PC-3 (cell line): ENCODE measurements around the gene CDKN2B-AS1. TPM values are rescaled to one million over a fixed set of nuclear protein-coding genes. Genes with fewer than 3 reads are reported as not detected.

Source experiments
- ATAC-seq: fragments of 200-7000 bp; cut with Tn5 transposase; 2 replicates; pipeline ENCODE4 v1.9.1; 2020; ENCODE audit warnings: mild to moderate bottlenecking, moderate library complexity
- BruUV-seq: library from RNA; stranded (reverse); fragments of 400-500 nt; replicated peaks from 2 replicates; lab custom pipeline; 2021; lab: Mats Ljungman, UMichigan
- CTCF ChIA-PET: fragments of 300-600 bp; sonication (Branson Sonifier 250); formaldehyde crosslinking; loops from one replicate; lab custom pipeline; 2022; ENCODE audit warnings: antibody characterized with exemption; lab: Charles Lee
- POLR2A ChIA-PET: fragments of 300-600 bp; sonication (Branson Sonifier 250); formaldehyde crosslinking; loops from one replicate; lab custom pipeline; 2022; ENCODE audit warnings: antibody characterized with exemption; ENCODE audit not compliant: unreplicated experiment; lab: Charles Lee
- DNase-seq: peaks from one replicate; pipeline ENCODE4 v3.0.0-alpha.2; 2015
- H2AFZ ChIP-seq: fragments of 300-600 bp; sonication (generic); 2 replicates; pipeline ENCODE4 v1.6.0; 2016; ENCODE audit warnings: antibody characterized with exemption, low read length
- H3F3A ChIP-seq: fragments of 300-600 bp; sonication (generic); one replicate; pipeline ENCODE4 v1.6.0; 2017; ENCODE audit warnings: antibody characterized with exemption, low read length, control low read depth, mild to moderate bottlenecking; ENCODE audit not compliant: unreplicated experiment
- H3K27ac ChIP-seq: fragments of 300-600 bp; sonication (generic); 2 replicates; pipeline ENCODE4 v1.5.1; 2016; ENCODE audit warnings: mild to moderate bottlenecking, low read length
- H3K27me3 ChIP-seq: fragments of 300-600 bp; sonication (generic); 2 replicates; pipeline ENCODE4 v1.6.1; 2016; ENCODE audit warnings: low read length, mixed read lengths
- H3K36me3 ChIP-seq: fragments of 300-600 bp; sonication (generic); 2 replicates; pipeline ENCODE4 v1.6.1; 2016; ENCODE audit warnings: low read depth, mixed run types, low read length, mixed read lengths
- H3K4me1 ChIP-seq: fragments of 300-600 bp; sonication (generic); 2 replicates; pipeline ENCODE4 v1.5.1; 2016; ENCODE audit warnings: low read length; ENCODE audit not compliant: insufficient read depth
- H3K4me2 ChIP-seq: fragments of 300-600 bp; sonication (generic); 2 replicates; pipeline ENCODE4 v1.6.0; 2016; ENCODE audit warnings: low read length
- H3K4me3 ChIP-seq: fragments of 300-600 bp; sonication (generic); 2 replicates; pipeline ENCODE4 v1.5.1; 2016; ENCODE audit warnings: mild to moderate bottlenecking, low read length, mixed read lengths
- H3K79me2 ChIP-seq: fragments of 300-600 bp; sonication (generic); 2 replicates; pipeline ENCODE4 v1.6.1; 2017; ENCODE audit warnings: low read length, mixed read lengths
- H3K9ac ChIP-seq: fragments of 300-600 bp; sonication (generic); 2 replicates; pipeline ENCODE4 v1.6.0; 2016; ENCODE audit warnings: mild to moderate bottlenecking, low read length
- H3K9me2 ChIP-seq: fragments of 300-600 bp; sonication (generic); replicated peaks from 2 replicates; pipeline ENCODE4 v1.6.1; 2016; ENCODE audit warnings: mixed run types, low read length, mixed read lengths
- H3K9me3 ChIP-seq: fragments of 300-600 bp; sonication (generic); 2 replicates; pipeline ENCODE4 v1.6.1; 2016; ENCODE audit warnings: low read length, mixed read lengths
- H4K20me1 ChIP-seq: fragments of 300-600 bp; sonication (generic); 2 replicates; pipeline ENCODE4 v1.6.1; 2016; ENCODE audit warnings: low read length, mixed read lengths
- EZH2 ChIP-seq: fragments of 300-600 bp; sonication (generic); IDR thresholded peaks from one replicate; pipeline ENCODE4 v1.6.1; 2017; ENCODE audit warnings: antibody characterized with exemption, mild to moderate bottlenecking, low read length; ENCODE audit not compliant: unreplicated experiment
- EZH2phosphoT487 ChIP-seq: fragments of 300-600 bp; sonication (generic); IDR thresholded peaks from 2 replicates; pipeline ENCODE4 v1.6.1; 2018; ENCODE audit warnings: mild to moderate bottlenecking, antibody characterized with exemption, low read length, borderline replicate concordance
- intact Hi-C: fragments of 100-400 bp; cut with micrococcal nuclease; formaldehyde crosslinking; loops from 2 replicates; pipeline ENCODE4 v1.9.0; 2023
- total RNA-seq: library from RNA; depleted of rRNA; stranded (reverse); fragments of >200 nt; gene quantifications from 2 replicates; pipeline ENCODE4 v1.2.3, GENCODE V29; 2014
- TF ChIP-seq, protein P1 (sequence below): fragments of 300-600 bp; sonication (generic); conservative IDR thresholded peaks from 2 replicates; pipeline ENCODE4 v1.5.1; 2017; ENCODE audit warnings: antibody characterized with exemption, low read depth, mild to moderate bottlenecking, low read length

Gene CDKN2B-AS1
- total RNA-seq, 1 experiment from 2014 or later, result 2.0 TPM

- Histone ChIP-seq H3K79me2 (peaks cover 8% of the 10 kb centered on the region; the same call in 1 of the 2 replicates), H3K9me3 (no peaks in the 10 kb centered on the region), H4K20me1 (no peaks in the 10 kb centered on the region), H3K36me3 (peaks cover 9% of the 10 kb centered on the region), H3K4me3 (no peak overlapping the region), H3K27ac (no peak overlapping the region), H2AFZ (no peak overlapping the region), H3K4me2 (no peak overlapping the region), H3K9me2 (no peaks in the 10 kb centered on the region), H3K4me1 (peaks cover 6% of the 10 kb centered on the region; the same call in 1 of the 2 replicates), H3K9ac (no peak overlapping the region), H3F3A (no peaks in the 10 kb centered on the region), H3K27me3 (no peaks in the 10 kb centered on the region)
- no TSS peak for BruUV-seq
- POLR2A ChIA-PET, result no interaction called here
- no peak for TF ChIP-seq EZH2phosphoT487
- no peak for TF ChIP-seq EZH2
- TF ChIP-seq, protein P1, sequence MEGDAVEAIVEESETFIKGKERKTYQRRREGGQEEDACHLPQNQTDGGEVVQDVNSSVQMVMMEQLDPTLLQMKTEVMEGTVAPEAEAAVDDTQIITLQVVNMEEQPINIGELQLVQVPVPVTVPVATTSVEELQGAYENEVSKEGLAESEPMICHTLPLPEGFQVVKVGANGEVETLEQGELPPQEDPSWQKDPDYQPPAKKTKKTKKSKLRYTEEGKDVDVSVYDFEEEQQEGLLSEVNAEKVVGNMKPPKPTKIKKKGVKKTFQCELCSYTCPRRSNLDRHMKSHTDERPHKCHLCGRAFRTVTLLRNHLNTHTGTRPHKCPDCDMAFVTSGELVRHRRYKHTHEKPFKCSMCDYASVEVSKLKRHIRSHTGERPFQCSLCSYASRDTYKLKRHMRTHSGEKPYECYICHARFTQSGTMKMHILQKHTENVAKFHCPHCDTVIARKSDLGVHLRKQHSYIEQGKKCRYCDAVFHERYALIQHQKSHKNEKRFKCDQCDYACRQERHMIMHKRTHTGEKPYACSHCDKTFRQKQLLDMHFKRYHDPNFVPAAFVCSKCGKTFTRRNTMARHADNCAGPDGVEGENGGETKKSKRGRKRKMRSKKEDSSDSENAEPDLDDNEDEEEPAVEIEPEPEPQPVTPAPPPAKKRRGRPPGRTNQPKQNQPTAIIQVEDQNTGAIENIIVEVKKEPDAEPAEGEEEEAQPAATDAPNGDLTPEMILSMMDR, result no peak
- DNase-seq, result no peak
- intact Hi-C loops, result no loop called here
- no peak for ATAC-seq
- CTCF ChIA-PET, result no interaction called here
Observed at GRCh38 chr9:21968331-21969010, 26.1 kb upstream of the CDKN2B-AS1 start.

DNA sequence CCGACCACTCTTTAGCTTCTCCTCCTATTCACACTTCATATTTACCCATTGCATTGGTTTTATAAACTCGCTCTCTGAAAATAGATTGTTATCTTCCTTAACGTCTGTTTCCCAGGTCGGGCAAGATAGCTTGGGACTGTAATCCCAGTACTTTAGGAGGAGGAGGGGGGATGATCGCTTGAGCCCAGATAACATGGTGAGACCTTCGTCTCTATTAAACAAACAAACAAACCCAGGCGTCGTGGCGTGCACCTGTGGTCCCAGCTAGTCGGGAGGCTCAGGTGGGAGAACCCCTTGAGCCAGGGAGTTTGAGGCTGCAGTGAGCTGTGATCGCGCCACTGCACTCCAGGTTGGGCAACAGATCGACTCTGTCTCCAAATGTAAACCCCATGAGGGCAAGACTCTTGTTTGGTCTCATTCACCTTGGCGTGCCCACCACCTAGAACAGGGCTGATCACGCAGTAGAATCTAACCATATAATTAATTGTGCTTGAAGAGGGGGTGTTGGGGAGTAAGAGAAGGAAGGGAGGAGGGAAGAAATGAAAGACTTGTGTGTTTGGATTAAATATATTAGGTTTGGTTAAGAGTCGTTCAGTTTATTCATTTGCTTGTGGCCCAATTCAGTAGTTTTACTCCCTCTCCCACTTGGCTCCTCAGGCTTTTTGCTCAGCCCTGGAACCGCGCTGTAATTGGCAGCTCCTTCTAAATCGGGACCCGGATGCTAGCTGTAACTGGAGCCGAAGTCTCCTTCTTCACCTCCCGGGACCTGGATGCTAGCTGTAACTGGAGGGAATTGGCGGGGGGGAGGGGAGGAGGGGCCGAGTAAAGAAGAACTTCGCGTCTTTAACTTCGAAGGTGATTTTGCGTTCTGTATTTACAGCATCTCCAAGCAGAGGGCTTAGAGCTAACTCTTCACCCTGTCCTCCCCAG lies 25.3 kb upstream of the CDKN2B-AS1 start:
- no peak overlapping the region for H3K4me3 ChIP-seq
- no peak overlapping the region for H3K9ac ChIP-seq
- no peak overlapping the region for H3K4me2 ChIP-seq
- no peaks in the 10 kb centered on the region for H3K9me3 ChIP-seq
- no peaks in the 10 kb centered on the region for H3K9me2 ChIP-seq
- H2AFZ ChIP-seq, result no peak overlapping the region
- peaks cover 6% of the 10 kb centered on the region; the same call in 1 of the 2 replicates for H3K4me1 ChIP-seq
- DNase-seq (no peak), ATAC-seq (no peak)
- H3F3A ChIP-seq, result no peaks in the 10 kb centered on the region
- H3K79me2 ChIP-seq, result peaks cover 10% of the 10 kb centered on the region; the same call in 1 of the 2 replicates
- H3K27ac ChIP-seq, result no peak overlapping the region
- H3K36me3 ChIP-seq, result peaks cover 9% of the 10 kb centered on the region
- no peaks in the 10 kb centered on the region for H3K27me3 ChIP-seq
- TF ChIP-seq, protein P1, result no peak
- TF ChIP-seq EZH2 (no peak), EZH2phosphoT487 (no peak)
- intact Hi-C loops, result no loop called here
- H4K20me1 ChIP-seq, result no peaks in the 10 kb centered on the region
- no TSS peak for BruUV-seq
- CTCF ChIA-PET, result no interaction called here
- POLR2A ChIA-PET, result no interaction called here
